GM12873 (cell line): ENCODE measurements around the gene DIP2C.

Experiments
- TF ChIP-seq, protein P1 (sequence below): IDR thresholded peaks from 2 replicates; pipeline ENCODE4 v1.5.1; 2012; ENCODE audit warnings: low read depth, mild to moderate bottlenecking, moderate library complexity, low read length, control low read depth; ENCODE audit not compliant: insufficient read depth; ENCODE audit errors: missing control alignments

Gene DIP2C

DNA sequence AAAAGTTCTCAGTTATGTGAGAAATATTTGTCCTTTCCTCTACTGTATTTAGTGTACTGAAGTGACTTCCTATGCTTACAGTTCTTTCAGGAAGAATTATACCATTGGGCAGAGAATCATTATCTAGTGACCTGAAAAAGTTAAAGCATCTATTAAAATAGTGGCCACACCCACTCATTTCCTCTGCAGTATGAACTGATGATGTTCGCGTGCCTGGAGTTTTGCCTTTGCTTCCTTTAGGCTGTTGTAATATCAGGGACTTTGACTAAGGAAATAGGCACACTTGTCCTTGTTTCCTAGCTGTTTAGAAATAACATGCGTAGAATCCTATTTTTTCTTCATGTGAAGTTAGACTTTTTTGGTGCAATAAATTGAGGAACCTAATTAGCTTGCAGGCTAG, 453.6 kb downstream of the DIP2C start:
- TF ChIP-seq, protein P1, sequence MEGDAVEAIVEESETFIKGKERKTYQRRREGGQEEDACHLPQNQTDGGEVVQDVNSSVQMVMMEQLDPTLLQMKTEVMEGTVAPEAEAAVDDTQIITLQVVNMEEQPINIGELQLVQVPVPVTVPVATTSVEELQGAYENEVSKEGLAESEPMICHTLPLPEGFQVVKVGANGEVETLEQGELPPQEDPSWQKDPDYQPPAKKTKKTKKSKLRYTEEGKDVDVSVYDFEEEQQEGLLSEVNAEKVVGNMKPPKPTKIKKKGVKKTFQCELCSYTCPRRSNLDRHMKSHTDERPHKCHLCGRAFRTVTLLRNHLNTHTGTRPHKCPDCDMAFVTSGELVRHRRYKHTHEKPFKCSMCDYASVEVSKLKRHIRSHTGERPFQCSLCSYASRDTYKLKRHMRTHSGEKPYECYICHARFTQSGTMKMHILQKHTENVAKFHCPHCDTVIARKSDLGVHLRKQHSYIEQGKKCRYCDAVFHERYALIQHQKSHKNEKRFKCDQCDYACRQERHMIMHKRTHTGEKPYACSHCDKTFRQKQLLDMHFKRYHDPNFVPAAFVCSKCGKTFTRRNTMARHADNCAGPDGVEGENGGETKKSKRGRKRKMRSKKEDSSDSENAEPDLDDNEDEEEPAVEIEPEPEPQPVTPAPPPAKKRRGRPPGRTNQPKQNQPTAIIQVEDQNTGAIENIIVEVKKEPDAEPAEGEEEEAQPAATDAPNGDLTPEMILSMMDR: no peak

DNA sequence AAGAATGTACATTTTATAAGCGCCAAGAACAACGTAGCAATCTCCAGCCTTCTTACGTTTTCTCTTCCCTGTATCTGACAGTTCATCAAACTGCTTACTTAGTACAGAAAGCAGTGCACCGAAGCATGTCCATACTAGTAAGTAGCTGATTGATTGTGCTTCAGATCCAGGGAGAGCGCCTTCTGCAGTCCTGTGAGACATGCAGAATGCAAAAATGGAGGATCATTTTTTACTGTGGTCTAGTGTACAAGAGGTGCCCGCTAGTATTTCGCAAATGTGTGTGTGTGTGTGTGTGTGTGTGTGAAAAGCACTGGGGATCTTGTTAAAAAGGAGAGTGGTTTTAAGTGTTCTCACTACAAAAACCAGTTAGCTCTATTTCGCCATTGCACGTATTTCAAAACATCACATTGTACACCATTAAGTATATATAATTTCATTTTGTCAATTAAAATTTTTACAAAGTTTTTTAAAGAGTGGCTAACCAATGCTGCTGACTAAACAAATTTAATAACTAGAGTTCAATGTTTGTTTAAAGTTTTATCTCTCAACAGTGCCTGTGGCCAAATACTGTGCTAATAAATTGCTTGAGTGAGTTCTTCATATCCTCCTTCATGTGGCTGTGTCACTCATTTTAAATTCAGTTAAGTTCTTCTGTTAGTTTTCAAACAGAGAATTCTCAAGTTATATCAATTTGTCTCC, 454.6 kb downstream of the DIP2C start:
- TF ChIP-seq, protein P1: no peak

DNA sequence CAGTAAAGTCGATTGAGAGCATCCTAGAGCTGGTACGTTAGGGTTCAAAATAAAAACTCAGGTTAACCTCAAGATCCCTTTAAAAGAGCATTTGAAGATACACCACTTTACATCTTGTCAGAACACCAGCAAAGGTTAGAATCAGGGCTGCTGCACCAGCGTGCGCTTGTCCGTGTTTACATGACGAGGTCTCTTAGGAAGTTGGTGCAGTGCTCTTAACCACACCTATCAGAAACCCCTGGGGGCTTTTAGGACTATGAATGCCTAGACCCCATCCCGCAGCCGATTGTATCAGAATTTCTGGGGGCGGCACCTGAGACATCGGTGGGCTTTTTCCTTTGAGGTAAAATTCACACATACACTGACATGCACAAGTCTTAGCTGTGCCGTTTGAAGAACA, 456.6 kb downstream of the DIP2C start:
- TF ChIP-seq, protein P1: no peak

DNA sequence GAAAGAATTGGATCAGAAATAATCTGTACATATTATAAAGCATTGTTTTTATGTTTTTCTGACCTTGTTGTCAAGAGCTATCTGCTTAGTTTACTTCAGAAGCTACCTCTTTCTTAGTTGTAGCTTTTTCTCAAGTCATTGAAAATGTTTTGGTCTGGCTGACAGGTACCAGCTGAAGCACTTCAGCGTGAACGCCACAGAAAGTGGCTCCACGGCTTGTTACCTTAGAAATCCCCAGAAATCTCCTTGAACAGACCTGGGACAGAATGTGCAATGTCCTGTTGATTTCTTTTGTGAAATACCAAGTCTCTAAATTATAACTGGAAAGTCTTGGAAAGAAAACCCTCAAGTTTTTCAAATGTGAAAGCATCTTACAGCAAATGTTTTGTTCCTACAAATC, 457.4 kb downstream of the DIP2C start:
- TF ChIP-seq, protein P1: no peak

DNA sequence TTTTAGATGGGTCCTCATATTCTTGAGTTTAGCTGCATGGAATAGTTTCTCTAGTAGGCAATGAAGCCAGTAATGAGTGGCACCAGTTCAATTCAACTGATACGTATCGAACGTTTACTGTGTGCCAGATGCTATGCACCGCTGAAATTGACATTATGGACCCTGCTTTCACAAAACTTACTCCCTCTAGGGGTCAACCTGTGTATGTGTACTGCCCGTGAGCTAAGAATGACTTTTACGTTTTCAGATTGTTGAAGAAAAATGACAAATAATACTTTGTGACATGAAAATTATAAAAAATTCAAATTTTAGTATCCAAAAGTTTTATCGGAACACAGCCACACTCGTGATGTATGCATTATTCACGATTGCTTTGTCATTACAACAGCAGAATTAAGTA, 458.7 kb downstream of the DIP2C start:
- TF ChIP-seq, protein P1: peak; percentile 46

DNA sequence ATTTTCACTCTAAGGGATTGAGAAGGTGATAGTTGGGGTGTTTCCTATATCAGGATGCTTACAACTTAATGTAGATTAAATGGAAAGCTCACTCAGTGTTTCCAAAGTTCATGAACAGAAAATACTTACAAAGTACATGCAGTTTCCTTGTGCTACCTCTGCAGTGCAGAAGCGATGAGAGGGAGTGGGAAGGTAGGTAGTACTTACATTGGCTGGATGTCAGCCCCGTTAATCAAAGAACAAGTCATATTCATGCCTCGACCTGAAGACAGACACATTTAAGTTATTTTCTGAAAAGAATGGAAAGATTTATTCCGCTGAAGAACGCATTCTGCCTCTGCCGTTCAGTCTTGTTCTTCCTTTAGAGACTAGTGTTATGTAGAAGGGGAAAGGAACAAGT, 461.1 kb downstream of the DIP2C start:
- TF ChIP-seq, protein P1: no peak

DNA sequence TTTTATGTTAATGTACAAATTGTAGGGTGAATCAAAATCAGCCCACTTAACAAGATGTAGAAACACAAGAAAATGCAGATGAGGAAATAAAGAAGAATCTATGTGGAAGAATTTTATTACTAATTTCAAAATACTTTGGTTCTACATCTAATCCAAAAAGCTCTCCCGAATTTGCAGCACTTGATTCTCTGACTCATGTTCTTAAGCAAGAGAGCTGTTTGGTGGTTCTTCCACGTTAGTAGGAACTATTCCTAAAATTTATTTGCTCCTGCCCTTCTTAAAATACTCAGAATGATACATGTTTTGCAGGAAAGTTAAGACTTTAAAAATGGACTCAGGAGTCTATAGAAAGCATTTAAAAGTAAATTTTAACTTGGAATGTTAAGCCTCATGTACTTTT, 462.5 kb downstream of the DIP2C start:
- TF ChIP-seq, protein P1: no peak
